ENCODE data around the gene ZNF70. TPM values are rescaled to one million over a fixed set of nuclear protein-coding genes. Genes with fewer than 3 reads are reported as not detected.
A peak's percentile ranks its signal among the peaks of the same experiment; 100 is the strongest.

Gene ZNF70
- total RNA-seq, 2 experiments from 2014 or later = 1.3 to 1.9 TPM

- peaks cover 3% of the 10 kb centered on the region for H3K9me3 Mint-ChIP-seq
- POLR2A ChIA-PET = interaction anchor here (1.1 to 1.7 kb wide), 2 partner anchors 8 to 13 kb away, joined by 4 read pairs; no protein-coding TSS in a partner anchor
- ATAC-seq (ENCODE audit: poor library complexity) = no peak
- TF ChIP-seq CTCF (IDR thresholded peaks at IDR 0.05) = no peak
- CTCF ChIA-PET = no interaction called here
- no peak overlapping the region for H3K4me3 ChIP-seq (ENCODE audit: low read length)
- peaks cover 92% of the 10 kb centered on the region for H3K36me3 ChIP-seq (ENCODE audit: insufficient read depth, low read length)
- H3K27me3 Mint-ChIP-seq = no peaks in the 10 kb centered on the region
- peaks cover 100% of the 10 kb centered on the region for H3K36me3 Mint-ChIP-seq (ENCODE audit: low read depth)
- H3K27ac Mint-ChIP-seq = peak overlapping the region; percentile 77
- H3K4me1 Mint-ChIP-seq (ENCODE audit: low read depth) = peaks cover 65% of the 10 kb centered on the region
- no peaks in the 10 kb centered on the region for H3K27me3 ChIP-seq (ENCODE audit: control insufficient read depth in 1 of 2, insufficient read depth in 2 of 2, low read length in 2 of 2)
- H3K4me1 ChIP-seq (ENCODE audit: insufficient read depth, low read length) = peaks cover 6% of the 10 kb centered on the region
- H3K9me3 ChIP-seq (ENCODE audit: control insufficient read depth in 1 of 2, insufficient read depth in 1 of 2, low read length in 2 of 2) = no peaks in the 10 kb centered on the region
- no peak for DNase-seq
- intact Hi-C loops (cut with DNase I, micrococcal nuclease) = no loop called here
- no peak overlapping the region for H3K27ac ChIP-seq (ENCODE audit: low read depth in 1 of 2, low read length in 2 of 2)
- no peak overlapping the region for H3K4me3 Mint-ChIP-seq
These were observed 46.9 kb downstream of the ZNF70 start for GRCh38 chr22:23704062-23704461.

- peaks cover 38% of the 10 kb centered on the region for H3K4me1 ChIP-seq (ENCODE audit: insufficient read depth, low read length)
These were observed 50.2 kb downstream of the ZNF70 start for GRCh38 chr22:23700706-23701105.

GRCh38 chr22:23698673-23699235, 52.2 kb downstream of the ZNF70 start:
- ATAC-seq (ENCODE audit: poor library complexity) = no peak
- H3K36me3 ChIP-seq (ENCODE audit: insufficient read depth, low read length) = peaks cover 67% of the 10 kb centered on the region
- Mint-ChIP-seq H3K4me3 (peak overlapping the region; percentile 26), H3K4me1 (ENCODE audit: low read depth) (peaks cover 61% of the 10 kb centered on the region), H3K9me3 (peaks cover 3% of the 10 kb centered on the region), H3K27me3 (no peaks in the 10 kb centered on the region), H3K36me3 (ENCODE audit: low read depth) (peaks cover 78% of the 10 kb centered on the region), H3K27ac (peak overlapping the region; percentile 97)
- H3K9me3 ChIP-seq (ENCODE audit: control insufficient read depth in 1 of 2, insufficient read depth in 1 of 2, low read length in 2 of 2) = no peaks in the 10 kb centered on the region
- no peaks in the 10 kb centered on the region for H3K27me3 ChIP-seq (ENCODE audit: control insufficient read depth in 1 of 2, insufficient read depth in 2 of 2, low read length in 2 of 2)
- DNase-seq = no peak
- intact Hi-C loops (cut with DNase I, micrococcal nuclease) = loop anchor here (5.0 to 10.0 kb wide), 3 partner anchors 74 to 554 kb away; partner anchors contain the start of genes MMP11 (in 1 of the 2), RAB36 (in 1 of the 2), RSPH14 (in 1 of the 2) and SMARCB1 (in 1 of the 2)
- H3K4me3 ChIP-seq (ENCODE audit: low read length) = no peak overlapping the region
- H3K27ac ChIP-seq (ENCODE audit: low read depth in 1 of 2, low read length in 2 of 2) = no peak overlapping the region
- peaks cover 50% of the 10 kb centered on the region for H3K4me1 ChIP-seq (ENCODE audit: insufficient read depth, low read length)
- TF ChIP-seq CTCF (IDR thresholded peaks at IDR 0.05) = no peak
- CTCF ChIA-PET = interaction anchor here (1.4 kb wide), 1 partner anchor 151 kb away, joined by 6 read pairs; no protein-coding TSS in a partner anchor
- POLR2A ChIA-PET = interaction anchor here (1.3 to 2.0 kb wide), 3 partner anchors 18 to 196 kb away, joined by 4 to 7 read pairs (median 5); partner anchors contain the start of genes MIF and ZNF70

More at GRCh38 chr22:23700706-23701105, 50.2 kb downstream of the ZNF70 start:
- ChIA-PET CTCF (no interaction called here), POLR2A (interaction anchor here (2.0 kb wide), 1 partner anchor 16 kb away, joined by 7 read pairs; no protein-coding TSS in a partner anchor)
- intact Hi-C loops (cut with DNase I, micrococcal nuclease) = no loop called here
- H3K27ac ChIP-seq (ENCODE audit: low read depth in 1 of 2, low read length in 2 of 2) = no peak overlapping the region
- H3K9me3 Mint-ChIP-seq = peaks cover 3% of the 10 kb centered on the region
- H3K27ac Mint-ChIP-seq = no peak overlapping the region
- H3K4me1 Mint-ChIP-seq (ENCODE audit: low read depth) = peaks cover 69% of the 10 kb centered on the region
- H3K4me3 ChIP-seq (ENCODE audit: low read length) = no peak overlapping the region
- no peak for TF ChIP-seq CTCF (IDR thresholded peaks at IDR 0.05)
- no peaks in the 10 kb centered on the region for H3K9me3 ChIP-seq (ENCODE audit: control insufficient read depth in 1 of 2, insufficient read depth in 1 of 2, low read length in 2 of 2)
- H3K27me3 Mint-ChIP-seq = no peaks in the 10 kb centered on the region
- H3K36me3 ChIP-seq (ENCODE audit: insufficient read depth, low read length) = peaks cover 73% of the 10 kb centered on the region
- H3K27me3 ChIP-seq (ENCODE audit: control insufficient read depth in 1 of 2, insufficient read depth in 2 of 2, low read length in 2 of 2) = no peaks in the 10 kb centered on the region
- DNase-seq (no peak), ATAC-seq (ENCODE audit: poor library complexity) (no peak)
- no peak overlapping the region for H3K4me3 Mint-ChIP-seq
- H3K36me3 Mint-ChIP-seq (ENCODE audit: low read depth) = peaks cover 88% of the 10 kb centered on the region

Data from CD4-positive, alpha-beta T cell (primary cell).